Kidney capillary endothelial cell (primary cell): ENCODE data around the gene SERPING1.

Source experiments
- DNase-seq: peaks from one replicate; pipeline ENCODE4 v3.0.0-alpha.2; 2018; ENCODE audit warnings: low spot score

The SERPING1 gene

GRCh38 chr11:57597916-57598830 lies 688 bp downstream of the SERPING1 start:
- DNase-seq = no peak

GRCh38 chr11:57598831-57599155 lies 1.3 kb downstream of the SERPING1 start:
- no peak for DNase-seq

- DNase-seq = no peak
Observed at GRCh38 chr11:57599381-57599780, 1.9 kb downstream of the SERPING1 start.

- no peak for DNase-seq
Observed at GRCh38 chr11:57601297-57601696, 3.8 kb downstream of the SERPING1 start.

GRCh38 chr11:57604296-57605027 lies 7.0 kb downstream of the SERPING1 start:
- no peak for DNase-seq

GRCh38 chr11:57605028-57605420 lies 7.5 kb downstream of the SERPING1 start:
- DNase-seq = no peak

- no peak for DNase-seq
Observed at GRCh38 chr11:57610170-57610569, 12.7 kb downstream of the SERPING1 start.

GRCh38 chr11:57614234-57614772 lies 16.8 kb downstream of the SERPING1 start:
- DNase-seq = no peak

- DNase-seq = no peak
Observed at GRCh38 chr11:57615308-57615707, 17.8 kb downstream of the SERPING1 start.

- no peak for DNase-seq
Observed at GRCh38 chr11:57616595-57616994, 19.1 kb downstream of the SERPING1 start.

- DNase-seq = no peak
Observed at GRCh38 chr11:57618438-57618837, 21.0 kb downstream of the SERPING1 start.

- DNase-seq = no peak
Observed at GRCh38 chr11:57619331-57619730, 21.8 kb downstream of the SERPING1 start.

GRCh38 chr11:57620467-57620866 lies 23.0 kb downstream of the SERPING1 start:
- peak; percentile 49 for DNase-seq

GRCh38 chr11:57622263-57622662 lies 24.8 kb downstream of the SERPING1 start:
- no peak for DNase-seq

GRCh38 chr11:57624864-57625263 lies 27.4 kb downstream of the SERPING1 start:
- DNase-seq = no peak

GRCh38 chr11:57626895-57627294 lies 29.4 kb downstream of the SERPING1 start:
- no peak for DNase-seq

GRCh38 chr11:57630171-57630570 lies 32.7 kb downstream of the SERPING1 start:
- DNase-seq = no peak

GRCh38 chr11:57632116-57632515 lies 34.6 kb downstream of the SERPING1 start:
- DNase-seq = no peak

- no peak for DNase-seq
Observed at GRCh38 chr11:57633394-57634070, 36.0 kb downstream of the SERPING1 start.

GRCh38 chr11:57634311-57634710 lies 36.8 kb downstream of the SERPING1 start:
- no peak for DNase-seq

GRCh38 chr11:57635246-57635645 lies 37.8 kb downstream of the SERPING1 start:
- no peak for DNase-seq

GRCh38 chr11:57637626-57638004 lies 40.1 kb downstream of the SERPING1 start:
- DNase-seq = no peak
